ENCODE data around the gene DES.
A peak's percentile ranks its signal among the peaks of the same experiment; 100 is the strongest.

DES gene

DNA sequence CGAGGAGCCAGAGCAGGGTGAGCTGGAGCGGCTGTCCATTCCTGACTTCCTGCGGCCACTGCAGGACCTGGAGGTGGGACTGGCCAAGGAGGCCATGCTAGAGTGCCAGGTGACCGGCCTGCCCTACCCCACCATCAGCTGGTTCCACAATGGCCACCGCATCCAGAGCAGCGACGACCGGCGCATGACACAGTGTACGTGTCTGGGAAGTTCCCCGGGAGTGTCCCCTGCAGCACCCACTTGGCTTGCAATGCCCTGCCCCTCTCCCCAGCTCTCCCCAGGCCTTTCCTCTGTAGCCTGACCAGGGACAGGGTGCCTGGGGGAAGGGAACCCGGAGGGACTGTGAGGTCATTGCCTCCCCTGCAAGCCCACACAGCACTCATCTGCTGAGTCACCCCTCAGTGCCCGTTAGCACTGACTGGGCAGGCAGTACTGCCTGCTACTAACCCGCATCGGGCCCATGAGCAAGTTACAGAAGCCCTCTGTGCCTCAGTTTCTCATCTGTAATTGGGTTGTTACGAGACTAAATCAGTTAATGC lies 51.1 kb downstream of the DES start:
- H3K4me3 ChIP-seq (replicated peaks; ENCODE audit: low read depth, low read length): no peak overlapping the region
- TF ChIP-seq, protein P1, sequence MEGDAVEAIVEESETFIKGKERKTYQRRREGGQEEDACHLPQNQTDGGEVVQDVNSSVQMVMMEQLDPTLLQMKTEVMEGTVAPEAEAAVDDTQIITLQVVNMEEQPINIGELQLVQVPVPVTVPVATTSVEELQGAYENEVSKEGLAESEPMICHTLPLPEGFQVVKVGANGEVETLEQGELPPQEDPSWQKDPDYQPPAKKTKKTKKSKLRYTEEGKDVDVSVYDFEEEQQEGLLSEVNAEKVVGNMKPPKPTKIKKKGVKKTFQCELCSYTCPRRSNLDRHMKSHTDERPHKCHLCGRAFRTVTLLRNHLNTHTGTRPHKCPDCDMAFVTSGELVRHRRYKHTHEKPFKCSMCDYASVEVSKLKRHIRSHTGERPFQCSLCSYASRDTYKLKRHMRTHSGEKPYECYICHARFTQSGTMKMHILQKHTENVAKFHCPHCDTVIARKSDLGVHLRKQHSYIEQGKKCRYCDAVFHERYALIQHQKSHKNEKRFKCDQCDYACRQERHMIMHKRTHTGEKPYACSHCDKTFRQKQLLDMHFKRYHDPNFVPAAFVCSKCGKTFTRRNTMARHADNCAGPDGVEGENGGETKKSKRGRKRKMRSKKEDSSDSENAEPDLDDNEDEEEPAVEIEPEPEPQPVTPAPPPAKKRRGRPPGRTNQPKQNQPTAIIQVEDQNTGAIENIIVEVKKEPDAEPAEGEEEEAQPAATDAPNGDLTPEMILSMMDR (IDR thresholded peaks at IDR 0.05; ENCODE audit: low read length, missing control alignments): no peak
- DNase-seq (ENCODE audit: low read depth): peak; percentile 53

DNA sequence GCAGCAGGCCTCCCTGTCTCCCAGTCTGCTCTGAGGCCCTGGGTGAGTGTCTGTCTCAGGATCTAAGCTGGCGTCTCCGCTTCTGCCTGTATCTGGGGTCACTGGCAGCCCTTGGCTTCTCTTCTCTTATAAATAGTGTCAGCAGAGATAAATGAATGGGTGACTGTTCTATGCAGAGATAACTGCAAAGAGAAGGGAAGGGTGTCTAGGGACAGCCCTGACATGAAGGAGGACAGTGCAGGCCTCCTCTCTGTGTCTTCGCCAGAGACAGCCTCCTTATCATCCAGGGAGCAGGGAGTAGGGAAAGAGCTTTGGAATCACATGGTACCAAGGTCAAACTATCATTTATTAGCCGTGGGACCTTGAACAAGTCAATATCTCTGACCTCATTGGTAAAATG lies 52.3 kb downstream of the DES start:
- DNase-seq (ENCODE audit: low read depth): no peak
- H3K4me3 ChIP-seq (replicated peaks; ENCODE audit: low read depth, low read length): no peak overlapping the region
- TF ChIP-seq, protein P1 (IDR thresholded peaks at IDR 0.05; ENCODE audit: low read length, missing control alignments): no peak

DNA sequence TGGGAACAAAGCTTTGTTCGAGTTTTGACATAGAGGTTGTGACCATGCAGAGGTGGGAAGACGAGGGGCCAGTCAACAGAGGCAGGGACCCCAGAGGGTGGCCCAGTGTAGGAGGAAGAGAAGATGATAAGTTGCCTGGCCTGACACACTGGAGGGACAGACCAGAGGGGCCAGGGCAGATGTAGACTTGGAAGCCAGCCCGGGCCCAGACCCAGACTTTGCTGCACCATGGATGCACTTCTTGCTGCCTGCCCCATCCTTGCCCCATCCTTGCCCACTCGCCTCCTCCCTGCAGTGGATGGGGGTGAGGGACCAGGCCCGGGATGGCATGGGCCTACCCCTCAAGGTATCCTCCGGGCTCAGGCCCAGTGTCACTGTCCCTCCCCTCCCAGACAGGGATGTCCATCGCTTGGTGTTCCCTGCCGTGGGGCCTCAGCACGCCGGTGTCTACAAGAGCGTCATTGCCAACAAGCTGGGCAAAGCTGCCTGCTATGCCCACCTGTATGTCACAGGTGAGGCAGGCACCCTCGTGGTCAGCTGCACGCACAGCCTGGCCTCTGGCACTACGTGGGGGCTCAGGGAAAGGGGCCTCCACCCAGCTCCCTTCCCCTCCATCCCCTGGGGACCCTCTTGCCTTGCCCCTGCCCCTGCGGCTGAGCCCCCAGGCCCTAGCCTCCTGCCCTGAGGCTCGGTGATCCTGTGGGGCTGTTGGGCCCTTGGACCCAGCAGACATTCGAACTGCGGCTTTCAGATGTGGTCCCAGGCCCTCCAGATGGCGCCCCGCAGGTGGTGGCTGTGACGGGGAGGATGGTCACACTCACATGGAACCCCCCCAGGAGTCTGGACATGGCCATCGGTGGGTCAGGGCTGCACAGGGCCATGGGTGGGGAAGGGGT lies 53.5 kb downstream of the DES start:
- DNase-seq (ENCODE audit: low read depth): no peak

DNA sequence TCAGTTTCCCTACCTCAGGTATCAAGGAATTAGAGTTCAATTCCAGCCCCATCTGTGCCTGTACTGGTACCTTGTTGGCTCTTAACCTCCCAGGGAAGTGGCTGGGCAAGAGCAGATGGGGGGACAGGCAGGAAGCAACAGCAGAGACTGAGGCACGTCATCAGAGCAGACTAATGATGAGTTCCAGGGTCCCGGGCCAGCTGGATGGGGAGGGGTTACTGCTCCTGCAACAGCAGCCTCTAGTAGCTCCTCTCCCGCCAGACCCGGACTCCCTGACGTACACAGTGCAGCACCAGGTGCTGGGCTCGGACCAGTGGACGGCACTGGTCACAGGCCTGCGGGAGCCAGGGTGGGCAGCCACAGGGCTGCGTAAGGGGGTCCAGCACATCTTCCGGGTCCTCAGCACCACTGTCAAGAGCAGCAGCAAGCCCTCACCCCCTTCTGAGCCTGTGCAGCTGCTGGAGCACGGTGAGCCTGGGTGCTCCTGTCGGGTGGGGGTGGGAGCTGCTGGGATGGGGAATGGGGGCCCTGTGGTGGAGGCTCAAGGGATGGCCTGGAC lies 54.5 kb downstream of the DES start:
- TF ChIP-seq, protein P1 (IDR thresholded peaks at IDR 0.05; ENCODE audit: low read length, missing control alignments): no peak
- no peak overlapping the region for H3K4me3 ChIP-seq (replicated peaks; ENCODE audit: low read depth, low read length)
- DNase-seq (ENCODE audit: low read depth): no peak

More for the DNA sequence above, 53.5 kb downstream of the DES start:
- TF ChIP-seq, protein P1 (IDR thresholded peaks at IDR 0.05; ENCODE audit: low read length, missing control alignments): no peak
- no peak overlapping the region for H3K4me3 ChIP-seq (replicated peaks; ENCODE audit: low read depth, low read length)

DNA sequence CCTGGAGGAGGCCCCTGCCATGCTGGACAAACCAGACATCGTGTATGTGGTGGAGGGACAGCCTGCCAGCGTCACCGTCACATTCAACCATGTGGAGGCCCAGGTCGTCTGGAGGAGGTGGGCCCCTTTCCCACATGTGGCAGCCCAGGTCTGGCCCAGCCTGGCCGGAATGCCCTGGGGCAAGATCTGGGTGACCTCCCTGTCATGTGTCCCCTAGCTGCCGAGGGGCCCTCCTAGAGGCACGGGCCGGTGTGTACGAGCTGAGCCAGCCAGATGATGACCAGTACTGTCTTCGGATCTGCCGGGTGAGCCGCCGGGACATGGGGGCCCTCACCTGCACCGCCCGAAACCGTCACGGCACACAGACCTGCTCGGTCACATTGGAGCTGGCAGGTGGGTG lies 55.3 kb downstream of the DES start:
- TF ChIP-seq, protein P1 (IDR thresholded peaks at IDR 0.05; ENCODE audit: low read length, missing control alignments): no peak
- H3K4me3 ChIP-seq (replicated peaks; ENCODE audit: low read depth, low read length): no peak overlapping the region
- no peak for DNase-seq (ENCODE audit: low read depth)

DNA sequence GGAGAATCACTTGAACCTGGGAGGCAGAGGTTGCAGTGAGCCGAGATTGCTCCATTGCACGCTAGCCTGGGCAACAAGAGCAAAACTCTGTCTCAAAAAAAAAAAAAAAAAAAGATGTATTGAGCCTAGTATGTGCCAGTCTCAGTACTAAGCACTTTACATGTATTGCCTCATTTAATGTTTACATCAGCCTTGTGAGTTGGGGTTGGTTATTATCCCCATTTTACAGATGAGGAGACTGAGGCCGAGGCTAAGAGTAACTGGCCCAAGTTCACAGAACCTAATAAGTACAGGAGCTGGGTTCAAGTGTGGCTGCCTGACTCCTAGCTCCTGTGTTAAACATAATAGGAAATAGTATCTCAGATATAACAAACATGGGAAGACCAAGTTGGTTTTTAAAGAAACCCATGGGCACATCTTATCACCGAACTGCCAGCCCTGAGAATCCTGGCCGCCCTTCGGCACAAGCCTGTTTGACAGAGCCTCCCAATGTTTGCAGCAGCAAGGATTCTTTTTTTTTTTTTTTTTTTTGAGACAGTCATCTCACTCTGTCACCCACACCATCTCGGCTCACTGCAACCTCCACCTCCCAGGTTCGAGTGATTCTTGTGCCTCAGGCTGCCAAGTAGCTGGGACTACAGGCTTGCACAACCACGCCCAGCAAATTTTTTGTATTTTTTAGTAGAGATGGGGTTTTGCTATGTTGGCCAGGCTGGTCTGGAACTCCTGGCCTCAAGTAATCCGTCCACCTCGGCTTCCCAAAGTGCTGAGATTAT lies 56.3 kb downstream of the DES start:
- DNase-seq (ENCODE audit: low read depth): no peak
- TF ChIP-seq, protein P1 (IDR thresholded peaks at IDR 0.05; ENCODE audit: low read length, missing control alignments): no peak

More for the DNA sequence above, 56.3 kb downstream of the DES start:
- no peak overlapping the region for H3K4me3 ChIP-seq (replicated peaks; ENCODE audit: low read depth, low read length)

All from fibroblast of pulmonary artery (primary cell).